IPS DF 19.7 (cell line): ENCODE data around the gene VWA2.
"Not testable (repeated sequence)": the region's sequence is repeated elsewhere in the genome, so short reads cannot be mapped to it uniquely, and the experiment has no call there.

Experiments
- DNase-seq: peaks from one replicate; pipeline ENCODE4 v3.0.0-alpha.2; 2013; ENCODE audit warnings: low read depth, low spot score

Gene VWA2

GRCh38 chr10:114315566-114316420 is 76.7 kb downstream of the VWA2 start:
- DNase-seq: no peak

GRCh38 chr10:114316744-114317143 is 77.7 kb downstream of the VWA2 start:
- no peak for DNase-seq

- no peak for DNase-seq
Observed at GRCh38 chr10:114319406-114320248, 80.6 kb downstream of the VWA2 start.

- DNase-seq: no peak
Observed at GRCh38 chr10:114320249-114321116, 81.4 kb downstream of the VWA2 start.

GRCh38 chr10:114322344-114322743 is 83.3 kb downstream of the VWA2 start:
- DNase-seq: no peak

GRCh38 chr10:114323023-114323422 is 84.0 kb downstream of the VWA2 start:
- DNase-seq: no peak

GRCh38 chr10:114326795-114327194 is 87.7 kb downstream of the VWA2 start:
- no peak for DNase-seq

GRCh38 chr10:114327537-114328440 is 88.7 kb downstream of the VWA2 start:
- DNase-seq: no peak

- DNase-seq: no peak
Observed at GRCh38 chr10:114328441-114328812, 89.4 kb downstream of the VWA2 start.

GRCh38 chr10:114328874-114329273 is 89.8 kb downstream of the VWA2 start:
- no peak for DNase-seq

- DNase-seq: no peak
Observed at GRCh38 chr10:114329634-114330365, 90.7 kb downstream of the VWA2 start.

GRCh38 chr10:114332301-114333192 is 93.5 kb downstream of the VWA2 start:
- no peak for DNase-seq

GRCh38 chr10:114333441-114333840 is 94.4 kb downstream of the VWA2 start:
- not testable (repeated sequence) for DNase-seq

- no peak for DNase-seq
Observed at GRCh38 chr10:114334301-114334700, 95.2 kb downstream of the VWA2 start.

GRCh38 chr10:114335614-114336013 is 96.6 kb downstream of the VWA2 start:
- DNase-seq: no peak

GRCh38 chr10:114336823-114337509 is 97.9 kb downstream of the VWA2 start:
- DNase-seq: no peak

GRCh38 chr10:114337510-114338462 is 98.7 kb downstream of the VWA2 start:
- DNase-seq: peak; percentile 42
